ENCODE data around the gene C13orf42. TPM values are rescaled to one million over a fixed set of nuclear protein-coding genes. Genes with fewer than 3 reads are reported as not detected.

The C13orf42 gene
- not detected in 2 replicates for total RNA-seq (2012; rRNA removed)

DNA sequence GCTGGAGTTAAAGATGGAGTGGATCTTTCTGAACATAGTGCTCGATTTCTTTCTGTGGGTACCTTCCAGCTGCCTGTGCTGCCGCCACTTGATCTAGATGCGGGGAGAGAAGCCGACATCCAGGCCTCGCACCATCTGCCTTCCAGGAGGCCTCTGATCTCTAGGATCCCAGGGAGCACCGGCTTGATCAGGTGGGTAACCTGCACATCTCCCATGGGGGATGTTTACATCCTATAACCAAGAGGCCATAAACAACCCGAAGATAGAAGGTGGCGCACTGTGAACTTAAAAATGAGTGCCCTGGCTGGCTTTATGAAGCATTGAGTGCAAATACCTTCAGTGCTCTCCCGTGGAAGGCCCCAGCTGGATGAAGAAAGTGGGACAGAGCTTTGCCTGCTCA, at the start of gene C13orf42:
Gene C13orf42, minus strand, starts transcription at position 101 of the 400 bp plus-strand sequence. Its CDS starts 65 bp downstream, at position 36.
- no peaks in the 10 kb centered on the region for H3K9me3 ChIP-seq (replicated peaks; ENCODE audit: low read length)
- H3K4me3 ChIP-seq (ENCODE audit: low read length) = no peak within 1 kb of the TSS
- H3K9ac ChIP-seq (ENCODE audit: low read depth, low read length) = no peak within 1 kb of the TSS
- H3K4me2 ChIP-seq (ENCODE audit: low read length) = no peak within 1 kb of the TSS
- H3K4me1 ChIP-seq (ENCODE audit: control insufficient read depth, insufficient read depth, low read length) = no peaks in the 10 kb centered on the region
- peaks cover 80% of the 10 kb centered on the region for H3K27me3 ChIP-seq (ENCODE audit: control insufficient read depth, insufficient read depth, low read length)
- no peaks in the 10 kb centered on the region for H3K36me3 ChIP-seq (ENCODE audit: insufficient read depth, low read length)

GRCh38 chr13:51158880-51159518, 47.9 kb upstream of the C13orf42 start:
- H3K9me3 ChIP-seq (replicated peaks; ENCODE audit: low read length) = no peaks in the 10 kb centered on the region
- H3K36me3 ChIP-seq (ENCODE audit: insufficient read depth, low read length) = no peaks in the 10 kb centered on the region
- H3K4me3 ChIP-seq (ENCODE audit: low read length) = no peak overlapping the region
- H3K9ac ChIP-seq (ENCODE audit: low read depth, low read length) = no peak overlapping the region
- no peaks in the 10 kb centered on the region for H3K4me1 ChIP-seq (ENCODE audit: control insufficient read depth, insufficient read depth, low read length)
- no peak overlapping the region for H3K4me2 ChIP-seq (ENCODE audit: low read length)
- H3K27me3 ChIP-seq (ENCODE audit: control insufficient read depth, insufficient read depth, low read length) = peaks cover 61% of the 10 kb centered on the region

- no peak overlapping the region for H3K4me2 ChIP-seq (ENCODE audit: low read length)
- H3K36me3 ChIP-seq (ENCODE audit: insufficient read depth, low read length) = no peaks in the 10 kb centered on the region
- H3K9me3 ChIP-seq (replicated peaks; ENCODE audit: low read length) = no peaks in the 10 kb centered on the region
- H3K9ac ChIP-seq (ENCODE audit: low read depth, low read length) = no peak overlapping the region
- H3K4me1 ChIP-seq (ENCODE audit: control insufficient read depth, insufficient read depth, low read length) = no peaks in the 10 kb centered on the region
- peaks cover 57% of the 10 kb centered on the region for H3K27me3 ChIP-seq (ENCODE audit: control insufficient read depth, insufficient read depth, low read length)
- H3K4me3 ChIP-seq (ENCODE audit: low read length) = no peak overlapping the region
Measured at GRCh38 chr13:51158365-51158764, 47.3 kb upstream of the C13orf42 start.

GRCh38 chr13:51156648-51157047, 45.6 kb upstream of the C13orf42 start:
- H3K4me3 ChIP-seq (ENCODE audit: low read length) = no peak overlapping the region
- H3K36me3 ChIP-seq (ENCODE audit: insufficient read depth, low read length) = no peaks in the 10 kb centered on the region
- H3K4me1 ChIP-seq (ENCODE audit: control insufficient read depth, insufficient read depth, low read length) = no peaks in the 10 kb centered on the region
- peaks cover 63% of the 10 kb centered on the region for H3K27me3 ChIP-seq (ENCODE audit: control insufficient read depth, insufficient read depth, low read length)
- H3K9me3 ChIP-seq (replicated peaks; ENCODE audit: low read length) = no peaks in the 10 kb centered on the region
- H3K4me2 ChIP-seq (ENCODE audit: low read length) = no peak overlapping the region
- H3K9ac ChIP-seq (ENCODE audit: low read depth, low read length) = no peak overlapping the region

DNA sequence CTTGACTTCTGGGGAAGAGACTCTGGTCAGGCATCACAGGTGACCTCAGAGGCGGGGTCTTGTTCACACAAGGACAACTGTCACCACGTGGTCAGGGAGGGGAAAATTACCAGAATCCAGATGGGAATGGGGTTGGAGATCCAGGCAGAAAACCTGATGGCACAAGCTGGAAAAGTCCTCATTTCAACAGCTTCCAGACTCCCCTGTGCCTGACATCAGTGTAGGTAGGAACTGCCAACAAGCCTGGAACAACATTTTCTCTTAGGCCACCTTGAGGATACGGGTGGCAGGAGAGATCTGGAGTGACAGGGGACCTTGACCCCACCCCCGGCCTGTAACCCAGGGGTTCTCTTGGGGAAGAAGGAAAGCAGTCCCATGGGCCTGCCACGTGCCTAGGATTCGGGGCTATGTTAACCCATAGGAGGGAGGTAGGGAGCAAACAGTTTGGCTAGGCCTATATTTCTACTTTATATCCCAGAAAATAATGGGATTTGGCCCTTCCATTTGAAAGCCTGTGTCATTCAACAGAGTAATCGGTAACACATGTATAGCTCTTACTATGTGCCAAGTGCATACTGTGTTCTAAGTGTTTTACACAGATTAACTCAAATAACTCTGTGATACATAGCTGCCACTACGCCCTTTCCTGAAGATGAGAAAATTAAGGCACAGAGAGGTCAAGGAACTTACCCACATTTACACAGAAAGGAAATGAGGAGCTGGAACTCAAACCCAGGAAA, 44.9 kb upstream of the C13orf42 start:
- no peaks in the 10 kb centered on the region for H3K9me3 ChIP-seq (replicated peaks; ENCODE audit: low read length)

DNA sequence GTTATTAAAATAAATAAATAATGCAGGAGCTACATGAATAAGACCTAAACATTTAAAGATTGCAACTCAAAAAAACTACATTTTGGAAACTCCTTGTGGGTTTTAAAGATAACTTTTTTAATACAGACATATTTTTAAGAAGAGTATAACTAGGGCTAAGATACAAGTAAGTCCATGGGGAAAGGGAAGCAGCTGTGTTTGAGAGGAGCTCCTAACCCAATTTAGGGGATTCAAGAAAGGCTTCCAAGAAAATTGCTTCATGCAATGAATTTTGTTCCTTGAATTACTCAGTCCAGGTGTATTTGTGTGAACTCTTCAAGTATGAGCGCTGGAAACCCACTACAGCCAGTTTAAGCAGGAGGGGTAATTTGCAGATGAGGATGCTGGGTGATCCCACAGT, 44.1 kb upstream of the C13orf42 start:
- no peaks in the 10 kb centered on the region for H3K9me3 ChIP-seq (replicated peaks; ENCODE audit: low read length)
- no peaks in the 10 kb centered on the region for H3K4me1 ChIP-seq (ENCODE audit: control insufficient read depth, insufficient read depth, low read length)
- H3K9ac ChIP-seq (ENCODE audit: low read depth, low read length) = no peak overlapping the region
- no peak overlapping the region for H3K4me3 ChIP-seq (ENCODE audit: low read length)
- no peak overlapping the region for H3K4me2 ChIP-seq (ENCODE audit: low read length)
- H3K27me3 ChIP-seq (ENCODE audit: control insufficient read depth, insufficient read depth, low read length) = peaks cover 68% of the 10 kb centered on the region
- H3K36me3 ChIP-seq (ENCODE audit: insufficient read depth, low read length) = no peaks in the 10 kb centered on the region

More for the DNA sequence above, 44.9 kb upstream of the C13orf42 start:
- no peak overlapping the region for H3K4me3 ChIP-seq (ENCODE audit: low read length)
- no peaks in the 10 kb centered on the region for H3K36me3 ChIP-seq (ENCODE audit: insufficient read depth, low read length)
- H3K4me1 ChIP-seq (ENCODE audit: control insufficient read depth, insufficient read depth, low read length) = no peaks in the 10 kb centered on the region
- no peak overlapping the region for H3K4me2 ChIP-seq (ENCODE audit: low read length)
- H3K27me3 ChIP-seq (ENCODE audit: control insufficient read depth, insufficient read depth, low read length) = peaks cover 64% of the 10 kb centered on the region
- no peak overlapping the region for H3K9ac ChIP-seq (ENCODE audit: low read depth, low read length)

- Histone ChIP-seq H3K36me3 (ENCODE audit: insufficient read depth, low read length) (no peaks in the 10 kb centered on the region), H3K4me2 (ENCODE audit: low read length) (peak overlapping the region; percentile 41), H3K27me3 (ENCODE audit: control insufficient read depth, insufficient read depth, low read length) (peaks cover 69% of the 10 kb centered on the region), H3K9ac (ENCODE audit: low read depth, low read length) (no peak overlapping the region), H3K4me3 (ENCODE audit: low read length) (peak overlapping the region; percentile 4), H3K9me3 (replicated peaks; ENCODE audit: low read length) (no peaks in the 10 kb centered on the region), H3K4me1 (ENCODE audit: control insufficient read depth, insufficient read depth, low read length) (no peaks in the 10 kb centered on the region)
Measured at GRCh38 chr13:51154029-51154555, 43.0 kb upstream of the C13orf42 start.

GRCh38 chr13:51153527-51153926, 42.5 kb upstream of the C13orf42 start:
- Histone ChIP-seq H3K4me3 (ENCODE audit: low read length) (no peak overlapping the region), H3K4me2 (ENCODE audit: low read length) (no peak overlapping the region), H3K27me3 (ENCODE audit: control insufficient read depth, insufficient read depth, low read length) (peaks cover 63% of the 10 kb centered on the region), H3K9me3 (replicated peaks; ENCODE audit: low read length) (no peaks in the 10 kb centered on the region), H3K4me1 (ENCODE audit: control insufficient read depth, insufficient read depth, low read length) (no peaks in the 10 kb centered on the region), H3K36me3 (ENCODE audit: insufficient read depth, low read length) (no peaks in the 10 kb centered on the region), H3K9ac (ENCODE audit: low read depth, low read length) (no peak overlapping the region)

DNA sequence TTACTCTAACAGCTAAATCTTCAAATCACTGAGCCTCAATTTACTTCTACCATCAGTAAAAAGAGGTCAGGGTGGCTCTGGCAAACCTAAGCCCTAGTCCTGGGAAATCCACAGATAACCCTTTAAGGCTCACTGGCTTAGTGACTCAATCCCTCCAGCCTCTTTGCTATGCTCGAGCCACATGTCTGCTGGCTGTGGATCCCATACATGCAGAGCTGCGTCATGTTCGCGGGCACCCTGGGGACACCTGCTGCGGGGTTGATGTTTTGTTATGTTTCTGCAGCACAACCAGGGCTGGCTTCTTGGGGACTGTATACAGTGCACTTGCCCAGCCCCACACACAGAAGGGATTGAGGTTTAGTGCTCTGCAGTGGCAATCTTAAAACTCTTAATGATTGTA, 41.6 kb upstream of the C13orf42 start:
- H3K36me3 ChIP-seq (ENCODE audit: insufficient read depth, low read length) = no peaks in the 10 kb centered on the region

GRCh38 chr13:51151463-51151862, 40.4 kb upstream of the C13orf42 start:
- Histone ChIP-seq H3K27me3 (ENCODE audit: control insufficient read depth, insufficient read depth, low read length) (peaks cover 66% of the 10 kb centered on the region), H3K9ac (ENCODE audit: low read depth, low read length) (no peak overlapping the region), H3K9me3 (replicated peaks; ENCODE audit: low read length) (no peaks in the 10 kb centered on the region), H3K36me3 (ENCODE audit: insufficient read depth, low read length) (no peaks in the 10 kb centered on the region), H3K4me3 (ENCODE audit: low read length) (no peak overlapping the region), H3K4me2 (ENCODE audit: low read length) (no peak overlapping the region), H3K4me1 (ENCODE audit: control insufficient read depth, insufficient read depth, low read length) (no peaks in the 10 kb centered on the region)

More for the DNA sequence above, 41.6 kb upstream of the C13orf42 start:
- peaks cover 62% of the 10 kb centered on the region for H3K27me3 ChIP-seq (ENCODE audit: control insufficient read depth, insufficient read depth, low read length)
- H3K4me2 ChIP-seq (ENCODE audit: low read length) = no peak overlapping the region
- H3K9ac ChIP-seq (ENCODE audit: low read depth, low read length) = no peak overlapping the region
- no peaks in the 10 kb centered on the region for H3K9me3 ChIP-seq (replicated peaks; ENCODE audit: low read length)
- no peaks in the 10 kb centered on the region for H3K4me1 ChIP-seq (ENCODE audit: control insufficient read depth, insufficient read depth, low read length)
- no peak overlapping the region for H3K4me3 ChIP-seq (ENCODE audit: low read length)

DNA sequence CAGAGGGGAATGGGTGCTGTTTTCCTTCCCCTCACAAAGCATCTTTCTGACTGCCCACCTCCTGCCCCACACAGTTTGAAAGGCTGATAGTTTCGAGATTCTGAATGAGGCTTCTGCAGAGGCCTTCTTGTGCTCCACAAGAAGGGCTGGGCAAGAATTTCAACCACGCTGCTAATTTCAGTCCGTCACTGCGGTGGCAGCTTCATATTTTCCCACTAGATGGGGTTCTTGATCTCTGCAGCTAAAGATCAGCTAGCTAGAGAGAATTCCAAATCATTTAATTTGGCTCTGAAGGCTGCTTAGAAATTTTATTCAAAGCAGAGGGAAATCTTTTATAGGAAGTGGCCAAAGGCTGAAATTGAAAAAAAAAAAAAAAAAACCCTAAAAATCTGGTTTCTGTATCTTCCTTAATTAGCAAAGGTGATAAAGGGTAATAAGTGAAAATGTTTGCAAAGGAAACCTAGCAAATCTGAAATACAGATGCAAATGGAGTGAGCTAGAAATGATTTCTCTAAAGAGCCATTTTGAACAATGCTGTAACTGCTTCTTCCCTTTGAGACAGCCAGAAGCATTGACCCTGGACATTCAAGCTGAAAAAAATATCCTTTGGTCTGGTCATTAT, 38.0 kb upstream of the C13orf42 start:
- Histone ChIP-seq H3K4me1 (ENCODE audit: control insufficient read depth, insufficient read depth, low read length) (no peaks in the 10 kb centered on the region), H3K4me2 (ENCODE audit: low read length) (no peak overlapping the region), H3K9ac (ENCODE audit: low read depth, low read length) (no peak overlapping the region), H3K36me3 (ENCODE audit: insufficient read depth, low read length) (no peaks in the 10 kb centered on the region), H3K9me3 (replicated peaks; ENCODE audit: low read length) (no peaks in the 10 kb centered on the region), H3K27me3 (ENCODE audit: control insufficient read depth, insufficient read depth, low read length) (peaks cover 75% of the 10 kb centered on the region), H3K4me3 (ENCODE audit: low read length) (no peak overlapping the region)

All from skeletal muscle satellite cell (primary cell).